GM23248 (cell line): ENCODE data around the gene CNR1.

Source experiments
- EZH2 ChIP-seq: fragments of 200-600 bp; sonication (generic); IDR thresholded peaks from 2 replicates; pipeline ENCODE4 v1.6.1; 2018; ENCODE audit warnings: antibody characterized with exemption, mild to moderate bottlenecking; ENCODE audit not compliant: insufficient read depth, poor library complexity, severe bottlenecking
- EZH2phosphoT487 ChIP-seq: fragments of 200-600 bp; sonication (generic); IDR thresholded peaks from 2 replicates; pipeline ENCODE4 v1.6.1; 2018; ENCODE audit warnings: antibody characterized with exemption, moderate library complexity, mild to moderate bottlenecking, low read depth; ENCODE audit not compliant: insufficient read depth

DNA sequence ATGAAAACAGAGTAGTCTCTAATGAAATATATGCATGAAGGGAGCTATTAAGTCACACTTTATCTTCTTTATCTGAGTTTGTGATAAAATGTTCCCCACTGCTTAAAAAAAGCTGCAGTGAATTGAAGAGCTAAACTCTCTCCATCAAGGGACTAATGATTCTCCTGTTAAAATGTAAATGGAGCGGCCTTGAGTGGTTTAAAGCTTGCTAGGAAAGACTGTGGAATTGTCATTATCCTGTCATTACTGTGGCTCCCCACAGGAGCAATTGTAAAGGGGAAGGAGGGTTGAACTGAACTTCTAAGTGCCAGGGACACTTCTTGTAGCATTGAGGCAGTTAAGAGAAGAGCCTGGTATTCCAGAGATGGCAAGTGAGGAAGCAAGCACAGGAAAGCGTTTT is 17.3 kb upstream of the CNR1 start:
- TF ChIP-seq EZH2phosphoT487: no peak
- no peak for TF ChIP-seq EZH2
